Mucosa of descending colon (tissue), 3 donors: ENCODE data around the gene ST6GAL1. TPM values are rescaled to one million over a fixed set of nuclear protein-coding genes. Genes with fewer than 3 reads are reported as not detected.

Experiments
- ATAC-seq: fragments of 200-7000 bp; cut with Tn5 transposase; one replicate; pipeline ENCODE4 v1.9.1; 2020; ENCODE audit warnings: mild to moderate bottlenecking, moderate library complexity
- DNase-seq, 3 donors: peaks; one replicate each; pipeline ENCODE4 v3.0.0-alpha.2; 2020
- H3K36me3 ChIP-seq: fragments of 200-600 bp; one replicate; pipeline ENCODE4 v1.8.0; 2021; ENCODE audit warnings: low read depth, mild to moderate bottlenecking
- H3K4me1 ChIP-seq: fragments of 200-600 bp; one replicate; pipeline ENCODE4 v1.8.0; 2021; ENCODE audit warnings: low read depth, mild to moderate bottlenecking
- H3K4me3 ChIP-seq: fragments of 200-600 bp; one replicate; pipeline ENCODE4 v1.8.0; 2021; ENCODE audit warnings: mild to moderate bottlenecking
- H3K9me3 ChIP-seq: fragments of 200-600 bp; one replicate; pipeline ENCODE4 v1.8.0; 2021; ENCODE audit warnings: mild to moderate bottlenecking
- intact Hi-C, 2 donors: fragments of 100-400 bp; cut with DNase I in 1 of 2; cut with micrococcal nuclease in 1 of 2; formaldehyde crosslinking; loops; one replicate each; pipeline versions ENCODE4 v1.11.0 to v1.11.1; 2022; cut with DNase I, micrococcal nuclease
- total RNA-seq, 3 donors: library from RNA; stranded (reverse); fragmentation: NEBNext Ultra II Directional in 2 of 3; extraction: Animal tissue kit (Norgen Biotek cat#: 25700) in 2 of 3; gene quantifications; one replicate each; pipeline versions ENCODE4 v1.2.1 to v1.2.4, GENCODE V29; 2021 to 2023
- TF ChIP-seq, protein P1 (sequence below): fragments of 200-600 bp; IDR thresholded peaks from one replicate; pipeline ENCODE4 v1.8.0; 2022; ENCODE audit warnings: antibody characterized with exemption, mild to moderate bottlenecking
- donor health status: DM: no; HTN: no; CAD: no; lungs with moderate emphysema.
- donor health status: DM: no; HTN: no; CAD: no.
- donor health status: DM: no; HTN: yes; CAD: no.

The ST6GAL1 gene
- total RNA-seq, 3 donors from 2014 or later = 23.5 to 58.9 (median 53.6) TPM

DNA sequence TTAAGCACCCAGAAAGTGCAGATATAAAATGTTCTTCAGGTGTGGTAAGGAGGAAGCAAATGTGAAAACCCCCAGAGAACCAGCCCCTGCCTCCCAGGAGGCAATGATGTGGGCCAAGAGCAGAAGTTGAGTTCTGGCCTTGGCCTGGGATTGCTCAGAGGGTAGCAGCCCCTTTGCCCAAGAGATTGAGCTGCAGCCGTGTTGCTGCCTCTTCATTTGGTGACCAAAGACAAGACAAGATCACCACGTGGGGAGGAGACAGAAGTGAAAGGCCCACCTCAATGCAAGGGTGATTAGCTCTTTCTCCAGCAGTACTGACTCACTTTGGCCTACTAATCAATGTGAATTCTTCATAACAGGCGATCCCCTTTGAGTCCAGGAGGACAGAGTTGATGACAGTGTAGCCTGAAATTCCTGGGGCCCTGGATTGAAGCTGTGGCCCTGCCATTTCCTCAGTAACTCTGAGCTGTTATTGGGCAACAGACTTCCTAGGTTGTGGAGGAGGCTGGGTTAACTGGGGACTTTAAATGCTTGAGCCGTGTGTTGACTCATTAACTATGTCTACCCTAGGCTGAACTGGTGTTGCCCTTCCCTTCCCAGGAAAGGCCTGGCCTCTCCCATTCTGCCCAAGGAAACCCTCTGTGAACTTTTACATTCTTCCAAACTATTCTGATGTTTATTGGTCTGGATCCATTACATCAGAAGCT, 86.5 kb downstream of the ST6GAL1 start:
- TF ChIP-seq, protein P1, sequence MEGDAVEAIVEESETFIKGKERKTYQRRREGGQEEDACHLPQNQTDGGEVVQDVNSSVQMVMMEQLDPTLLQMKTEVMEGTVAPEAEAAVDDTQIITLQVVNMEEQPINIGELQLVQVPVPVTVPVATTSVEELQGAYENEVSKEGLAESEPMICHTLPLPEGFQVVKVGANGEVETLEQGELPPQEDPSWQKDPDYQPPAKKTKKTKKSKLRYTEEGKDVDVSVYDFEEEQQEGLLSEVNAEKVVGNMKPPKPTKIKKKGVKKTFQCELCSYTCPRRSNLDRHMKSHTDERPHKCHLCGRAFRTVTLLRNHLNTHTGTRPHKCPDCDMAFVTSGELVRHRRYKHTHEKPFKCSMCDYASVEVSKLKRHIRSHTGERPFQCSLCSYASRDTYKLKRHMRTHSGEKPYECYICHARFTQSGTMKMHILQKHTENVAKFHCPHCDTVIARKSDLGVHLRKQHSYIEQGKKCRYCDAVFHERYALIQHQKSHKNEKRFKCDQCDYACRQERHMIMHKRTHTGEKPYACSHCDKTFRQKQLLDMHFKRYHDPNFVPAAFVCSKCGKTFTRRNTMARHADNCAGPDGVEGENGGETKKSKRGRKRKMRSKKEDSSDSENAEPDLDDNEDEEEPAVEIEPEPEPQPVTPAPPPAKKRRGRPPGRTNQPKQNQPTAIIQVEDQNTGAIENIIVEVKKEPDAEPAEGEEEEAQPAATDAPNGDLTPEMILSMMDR = no peak
- intact Hi-C loops = no loop called here
- Histone ChIP-seq H3K4me1 (no peaks in the 10 kb centered on the region), H3K36me3 (no peaks in the 10 kb centered on the region), H3K9me3 (no peaks in the 10 kb centered on the region), H3K4me3 (no peak overlapping the region)
- DNase-seq (no peak), ATAC-seq (peak; percentile 47)

DNA sequence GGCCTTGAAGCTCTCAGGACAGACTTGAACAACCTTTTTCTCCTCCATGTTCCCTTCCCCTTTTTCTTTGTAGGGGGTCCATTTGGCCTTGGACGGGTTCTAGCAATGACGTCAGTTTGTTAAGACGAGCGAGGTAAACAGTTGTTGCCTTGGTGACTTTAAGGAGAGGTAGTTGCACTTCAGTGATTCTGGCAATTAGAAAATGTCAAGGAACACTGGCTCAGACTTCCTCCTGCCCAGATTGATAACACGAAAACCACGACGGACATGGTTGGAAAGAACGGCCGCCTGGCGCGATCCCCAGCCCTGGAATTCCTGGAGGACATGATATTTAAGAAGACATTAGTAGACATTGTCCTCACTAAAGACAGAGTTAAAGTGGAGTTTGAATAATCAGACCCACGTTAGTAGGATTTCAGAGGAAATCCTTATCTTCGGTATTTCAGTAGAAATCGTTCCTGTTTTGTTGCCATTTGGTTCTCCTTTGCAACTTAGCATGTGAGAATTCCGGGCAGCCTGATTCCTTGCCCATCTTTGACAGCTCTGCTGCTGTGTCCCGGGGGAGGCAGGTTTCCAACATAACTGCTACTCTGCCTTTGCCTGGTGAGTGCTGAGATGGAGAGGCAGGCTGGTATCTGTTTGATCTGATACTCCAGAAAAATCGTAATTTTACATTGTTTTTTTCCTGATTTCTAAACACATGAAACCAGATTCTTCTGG, 87.3 kb downstream of the ST6GAL1 start:
- Histone ChIP-seq H3K36me3 (no peaks in the 10 kb centered on the region), H3K4me1 (no peaks in the 10 kb centered on the region), H3K4me3 (no peak overlapping the region), H3K9me3 (no peaks in the 10 kb centered on the region)
- intact Hi-C loops = no loop called here
- TF ChIP-seq, protein P1 = no peak
- ATAC-seq = no peak
- DNase-seq = no peak

DNA sequence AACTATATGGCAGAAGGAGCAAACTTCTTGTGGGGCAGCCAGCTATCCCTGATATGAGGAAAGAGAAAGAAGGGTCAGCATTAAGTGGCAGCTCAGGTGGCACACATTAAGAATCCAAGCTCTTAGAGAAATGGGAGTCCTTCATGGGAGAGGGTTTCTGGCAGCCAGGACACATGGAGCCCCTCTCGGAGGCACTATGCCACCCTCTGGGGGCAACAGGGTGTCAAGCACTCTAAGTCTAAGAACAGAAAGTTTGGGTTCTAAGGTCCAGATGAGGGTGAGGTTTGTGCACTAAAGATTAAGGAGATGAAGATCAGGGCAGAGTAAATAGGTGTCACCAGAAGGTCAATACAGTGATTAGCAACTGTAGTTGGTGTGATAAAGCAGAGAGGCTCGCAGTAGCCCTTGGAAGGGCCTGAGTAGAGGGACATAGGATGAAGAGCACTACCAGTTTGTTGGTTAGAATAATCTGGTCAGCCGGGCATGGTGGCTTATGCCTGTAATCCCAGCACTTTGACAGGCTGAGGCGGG, 89.3 kb downstream of the ST6GAL1 start:
- Histone ChIP-seq H3K4me3 (no peak overlapping the region), H3K9me3 (no peaks in the 10 kb centered on the region), H3K36me3 (no peaks in the 10 kb centered on the region), H3K4me1 (no peaks in the 10 kb centered on the region)
- intact Hi-C loops = no loop called here
- DNase-seq (no peak), ATAC-seq (no peak)
- TF ChIP-seq, protein P1 = no peak

DNA sequence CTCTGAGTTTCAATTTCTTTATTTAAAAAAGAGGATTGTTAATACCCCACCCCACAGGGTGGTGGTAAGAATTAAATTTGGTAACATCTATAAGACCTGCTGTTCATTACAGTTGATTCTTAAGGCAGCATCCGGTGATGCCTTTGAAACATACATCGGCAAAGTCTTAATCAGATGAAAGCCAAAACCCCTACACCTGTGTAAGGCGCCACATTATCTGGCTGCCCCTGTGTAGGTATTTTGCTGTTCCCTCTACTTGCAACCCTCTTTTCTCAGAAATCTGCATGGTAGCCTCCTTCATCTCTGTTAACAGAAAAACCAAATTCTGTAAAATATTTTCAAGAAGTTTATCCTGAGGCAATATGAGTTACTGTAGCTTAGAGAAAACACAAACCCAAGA, 90.0 kb downstream of the ST6GAL1 start:
- TF ChIP-seq, protein P1 = no peak
- DNase-seq = no peak

DNA sequence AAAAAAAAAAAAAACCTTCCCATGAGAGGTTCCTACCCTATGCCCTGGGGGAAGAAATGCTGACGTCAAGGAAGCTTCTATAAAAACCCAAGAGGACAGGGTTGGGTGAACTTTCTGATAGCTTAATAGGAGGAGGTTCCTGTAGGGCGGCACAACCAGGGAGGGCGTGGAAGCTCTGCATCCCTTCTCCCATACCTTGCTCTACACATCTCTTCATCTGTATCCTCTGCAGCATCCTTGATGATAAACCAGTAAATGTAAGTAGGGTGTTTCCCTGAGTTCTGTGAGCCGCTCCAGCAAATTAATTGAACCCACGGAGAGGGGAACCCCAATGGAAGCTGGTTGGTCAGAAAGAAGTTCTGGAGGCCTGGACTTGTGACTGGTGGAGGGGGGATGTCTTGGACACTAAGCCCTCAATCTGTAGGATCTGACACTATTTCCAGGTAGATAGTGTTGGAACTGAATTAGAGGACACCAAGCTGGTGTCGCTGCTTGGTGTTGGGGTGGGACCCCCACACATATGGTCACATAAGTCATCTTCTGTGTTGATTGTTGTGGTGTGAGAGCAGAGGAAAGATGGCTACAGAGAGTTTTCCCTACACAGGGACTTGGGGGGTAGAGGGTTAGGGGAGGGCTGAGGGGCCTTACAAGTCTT, 91.5 kb downstream of the ST6GAL1 start:
- ATAC-seq = peak; percentile 32
- DNase-seq = no peak
- Histone ChIP-seq H3K4me1 (no peaks in the 10 kb centered on the region), H3K36me3 (no peaks in the 10 kb centered on the region), H3K4me3 (no peak overlapping the region), H3K9me3 (no peaks in the 10 kb centered on the region)
- intact Hi-C loops = no loop called here
- TF ChIP-seq, protein P1 = no peak

More for the DNA sequence above, 90.0 kb downstream of the ST6GAL1 start:
- intact Hi-C loops = no loop called here
- Histone ChIP-seq H3K4me3 (no peak overlapping the region), H3K4me1 (no peaks in the 10 kb centered on the region), H3K9me3 (no peaks in the 10 kb centered on the region), H3K36me3 (no peaks in the 10 kb centered on the region)
- no peak for ATAC-seq
